HCEC 1CT (cell line): Measurements from ENCODE around the gene SCN1A.
A peak's percentile ranks its signal among the peaks of the same experiment; 100 is the strongest.
"Not testable (repeated sequence)": the region's sequence is repeated elsewhere in the genome, so short reads cannot be mapped to it uniquely, and the experiment has no call there.

ENCODE experiments used
- DNase-seq: peaks from one replicate; pipeline ENCODE4 v3.0.0-alpha.2; 2017

Gene SCN1A

GRCh38 chr2:166074011-166074410 is 53.8 kb downstream of the SCN1A start:
- no peak for DNase-seq

- DNase-seq = no peak
These were observed 57.6 kb downstream of the SCN1A start for GRCh38 chr2:166070231-166070630.

GRCh38 chr2:166068981-166069380 is 58.8 kb downstream of the SCN1A start:
- peak; percentile 48 for DNase-seq

- DNase-seq = no peak
These were observed 60.6 kb downstream of the SCN1A start for GRCh38 chr2:166067229-166067628.

- DNase-seq = peak; percentile 7
These were observed 67.6 kb downstream of the SCN1A start for GRCh38 chr2:166060191-166060590.

- DNase-seq = peak; percentile 69
These were observed 70.3 kb downstream of the SCN1A start for GRCh38 chr2:166057370-166058164.

GRCh38 chr2:166044853-166045483 is 82.9 kb downstream of the SCN1A start:
- no peak for DNase-seq

GRCh38 chr2:166042768-166043390 is 84.9 kb downstream of the SCN1A start:
- peak; percentile 84 for DNase-seq

- peak; percentile 68 for DNase-seq
These were observed 85.5 kb downstream of the SCN1A start for GRCh38 chr2:166042356-166042755.

- DNase-seq = no peak
These were observed 86.2 kb downstream of the SCN1A start for GRCh38 chr2:166041613-166042012.

GRCh38 chr2:166032361-166032760 is 95.5 kb downstream of the SCN1A start:
- DNase-seq = peak; percentile 17

- DNase-seq = peak; percentile 13
These were observed 96.8 kb downstream of the SCN1A start for GRCh38 chr2:166031054-166031453.

GRCh38 chr2:166025313-166025712 is 102.5 kb downstream of the SCN1A start:
- DNase-seq = no peak

GRCh38 chr2:166017208-166017607 is 110.6 kb downstream of the SCN1A start:
- peak; percentile 13 for DNase-seq

- DNase-seq = no peak
These were observed 113.9 kb downstream of the SCN1A start for GRCh38 chr2:166013878-166014277.

GRCh38 chr2:166011660-166012059 is 116.2 kb downstream of the SCN1A start:
- DNase-seq = no peak

- no peak for DNase-seq
These were observed 127.4 kb downstream of the SCN1A start for GRCh38 chr2:166000401-166000800.

GRCh38 chr2:165990846-165991245 is 137.0 kb downstream of the SCN1A start:
- DNase-seq = no peak

GRCh38 chr2:165989851-165990250 is 138.0 kb downstream of the SCN1A start:
- no peak for DNase-seq

- DNase-seq = no peak
These were observed 142.7 kb downstream of the SCN1A start for GRCh38 chr2:165985120-165985519.

GRCh38 chr2:165972161-165972560 is 155.7 kb downstream of the SCN1A start:
- DNase-seq = not testable (repeated sequence)

- DNase-seq = no peak
These were observed 157.2 kb downstream of the SCN1A start for GRCh38 chr2:165970663-165971062.

GRCh38 chr2:165969227-165969626 is 158.6 kb downstream of the SCN1A start:
- DNase-seq = peak; percentile 17

GRCh38 chr2:165967746-165968145 is 160.1 kb downstream of the SCN1A start:
- DNase-seq = no peak
